Endothelial cell of hepatic sinusoid (primary cell): ENCODE data around the gene LRMDA.

ENCODE experiments used
- in situ Hi-C: cut with HindIII; loops from 2 replicates; pipeline ENCODE4 v1.10.0; 2017; ENCODE audit warnings: low sequenced_read_pairs

The LRMDA gene

GRCh38 chr10:76029782-76030181, 598.4 kb downstream of the LRMDA start:
- in situ Hi-C loops, result no loop called here

GRCh38 chr10:76031099-76031498, 599.7 kb downstream of the LRMDA start:
- in situ Hi-C loops, result no loop called here

GRCh38 chr10:76031769-76032699, 600.6 kb downstream of the LRMDA start:
- in situ Hi-C loops, result no loop called here

- in situ Hi-C loops, result no loop called here
Measured at GRCh38 chr10:76032700-76033039, 601.2 kb downstream of the LRMDA start.

- in situ Hi-C loops, result no loop called here
Measured at GRCh38 chr10:76033457-76034196, 602.2 kb downstream of the LRMDA start.

GRCh38 chr10:76034353-76035205, 603.2 kb downstream of the LRMDA start:
- in situ Hi-C loops, result no loop called here

GRCh38 chr10:76035206-76036110, 604.0 kb downstream of the LRMDA start:
- in situ Hi-C loops, result no loop called here

GRCh38 chr10:76036111-76036940, 604.9 kb downstream of the LRMDA start:
- in situ Hi-C loops, result no loop called here

GRCh38 chr10:76036962-76037361, 605.5 kb downstream of the LRMDA start:
- in situ Hi-C loops, result no loop called here

- in situ Hi-C loops, result no loop called here
Measured at GRCh38 chr10:76037531-76038155, 606.2 kb downstream of the LRMDA start.

- in situ Hi-C loops, result no loop called here
Measured at GRCh38 chr10:76038696-76039095, 607.3 kb downstream of the LRMDA start.

- in situ Hi-C loops, result no loop called here
Measured at GRCh38 chr10:76040107-76040829, 608.8 kb downstream of the LRMDA start.

- in situ Hi-C loops, result no loop called here
Measured at GRCh38 chr10:76040830-76041220, 609.4 kb downstream of the LRMDA start.

- in situ Hi-C loops, result no loop called here
Measured at GRCh38 chr10:76041551-76041950, 610.1 kb downstream of the LRMDA start.

GRCh38 chr10:76043261-76043660, 611.8 kb downstream of the LRMDA start:
- in situ Hi-C loops, result no loop called here

GRCh38 chr10:76044751-76045150, 613.3 kb downstream of the LRMDA start:
- in situ Hi-C loops, result no loop called here

GRCh38 chr10:76045174-76045573, 613.8 kb downstream of the LRMDA start:
- in situ Hi-C loops, result no loop called here

GRCh38 chr10:76047521-76047920, 616.1 kb downstream of the LRMDA start:
- in situ Hi-C loops, result no loop called here
